ENCODE data around the gene CTPS1.

The CTPS1 gene

DNA sequence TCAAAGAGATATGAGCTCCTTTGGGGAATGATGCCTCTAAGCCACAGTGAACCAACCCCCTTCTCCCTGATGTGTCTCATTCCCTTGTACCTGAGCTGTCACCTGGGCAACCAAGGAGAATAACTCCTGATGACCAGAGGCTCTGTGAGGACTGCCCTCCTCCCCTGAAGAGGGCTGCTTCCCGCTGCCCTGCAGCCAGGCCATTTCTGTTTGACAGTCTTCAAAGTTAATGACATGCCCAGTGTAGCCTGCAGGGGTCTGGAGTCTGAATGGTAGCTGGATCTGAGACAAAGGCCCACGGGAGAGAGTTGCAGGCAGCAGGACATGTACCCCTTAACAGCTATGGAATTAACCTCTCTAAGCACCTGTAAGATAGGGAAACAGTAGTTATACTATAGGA lies 45.5 kb downstream of the CTPS1 start:
- no peak for DNase-seq (ENCODE audit: low read depth)

DNA sequence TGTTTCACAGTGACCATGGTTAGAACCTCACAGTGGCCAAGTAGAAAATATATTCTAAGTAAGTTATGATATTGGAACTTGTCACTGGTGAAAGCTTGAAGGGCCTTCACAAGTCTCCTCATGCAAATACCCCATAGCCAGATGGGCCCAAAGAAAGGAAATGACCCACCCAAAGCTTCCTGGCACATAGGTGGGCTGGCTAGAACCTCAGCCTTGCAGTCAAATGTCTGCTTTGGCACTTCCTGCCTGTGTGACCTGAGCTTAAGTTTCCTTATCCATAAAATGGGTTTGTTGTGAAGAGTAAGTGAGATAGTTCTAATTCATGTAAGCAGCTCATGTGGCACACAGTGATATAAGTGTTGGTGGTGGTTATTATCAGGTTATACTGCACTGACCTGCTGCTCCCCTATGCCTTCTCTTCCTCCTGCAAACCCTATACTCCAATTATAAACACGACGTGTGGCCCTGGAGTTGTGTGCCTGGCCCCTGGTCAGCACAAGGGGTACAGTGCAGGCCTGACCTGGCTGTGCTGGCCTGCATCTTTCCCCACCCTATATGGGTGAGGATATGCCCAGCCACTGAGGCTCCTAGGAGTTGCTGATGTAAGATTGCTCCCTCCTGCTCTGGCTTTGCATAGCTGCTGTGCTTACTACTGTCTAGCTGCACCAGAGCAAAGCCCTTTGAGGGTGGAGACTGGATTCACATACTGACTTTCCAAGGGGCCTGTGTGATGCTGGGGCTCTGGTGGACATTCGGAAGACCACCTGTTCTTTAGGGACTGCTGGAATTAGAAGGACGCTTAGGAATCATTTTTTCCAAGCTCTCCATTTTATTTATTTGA lies 46.7 kb downstream of the CTPS1 start:
- DNase-seq (ENCODE audit: low read depth): no peak

DNA sequence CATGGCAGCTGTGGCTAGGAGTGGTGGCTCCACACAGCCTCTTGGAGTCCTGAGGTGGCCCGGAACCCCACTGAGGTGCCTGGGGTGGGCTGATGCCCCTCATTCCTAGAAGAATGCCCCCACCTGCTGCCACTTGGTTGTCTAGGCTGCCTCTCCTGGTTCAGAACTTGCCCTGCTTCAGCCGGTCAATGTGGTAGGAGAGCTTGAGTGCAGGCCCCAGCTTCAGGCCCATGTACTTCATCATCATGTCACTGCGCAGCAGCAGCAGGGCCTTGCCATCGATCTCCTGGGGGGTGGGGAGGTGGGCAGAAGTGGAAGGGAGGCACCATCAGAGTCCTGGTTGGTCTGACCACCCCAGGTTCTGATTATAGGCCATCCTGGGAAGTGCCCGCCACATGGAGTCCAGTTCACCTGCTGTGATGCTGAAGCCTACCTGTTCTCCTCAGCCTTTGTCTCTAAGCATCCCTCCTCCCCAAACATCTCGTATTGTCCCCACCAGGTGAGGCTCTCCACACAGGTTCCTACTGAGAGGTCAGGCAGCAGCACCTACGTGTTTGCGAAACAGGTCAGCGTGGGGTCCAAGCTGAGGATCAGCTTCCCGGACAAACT lies 48.6 kb downstream of the CTPS1 start:
- no peak for DNase-seq (ENCODE audit: low read depth)

DNA sequence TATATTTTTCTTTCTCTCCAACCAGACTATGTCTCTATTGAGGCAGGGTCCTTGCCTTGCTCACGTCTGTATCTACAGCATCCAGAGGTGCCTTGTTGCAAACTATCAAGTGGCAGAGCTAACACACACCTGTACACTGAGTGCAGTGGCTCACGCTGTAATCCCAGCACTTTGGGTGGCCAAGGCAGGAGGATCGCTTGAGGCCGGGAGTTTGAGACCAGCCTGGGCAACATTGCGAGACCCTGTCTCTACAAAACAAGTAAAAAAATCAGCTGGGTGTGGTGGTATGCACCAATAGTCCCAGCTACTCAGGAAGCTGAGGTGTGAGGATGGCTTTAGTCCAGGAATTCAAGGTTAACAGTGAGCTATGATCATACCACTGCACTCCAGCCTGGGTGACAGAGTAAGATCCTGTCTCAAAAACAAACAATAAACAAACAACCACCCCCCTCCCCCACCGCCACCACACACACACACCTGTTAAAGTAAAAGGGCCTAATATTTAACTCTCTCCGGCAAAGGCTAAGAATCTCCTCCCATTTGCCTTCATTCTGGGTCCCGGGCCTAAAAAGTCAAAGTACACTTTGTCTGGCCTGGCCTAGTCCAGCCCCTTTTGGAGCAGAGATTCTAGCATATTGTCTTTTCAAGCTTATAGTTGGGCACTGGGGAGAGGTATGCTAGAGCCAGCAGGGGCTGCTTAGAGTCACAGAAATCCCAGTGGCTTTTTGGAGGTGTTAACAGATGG lies 51.5 kb downstream of the CTPS1 start:
- DNase-seq (ENCODE audit: low read depth): no peak

DNA sequence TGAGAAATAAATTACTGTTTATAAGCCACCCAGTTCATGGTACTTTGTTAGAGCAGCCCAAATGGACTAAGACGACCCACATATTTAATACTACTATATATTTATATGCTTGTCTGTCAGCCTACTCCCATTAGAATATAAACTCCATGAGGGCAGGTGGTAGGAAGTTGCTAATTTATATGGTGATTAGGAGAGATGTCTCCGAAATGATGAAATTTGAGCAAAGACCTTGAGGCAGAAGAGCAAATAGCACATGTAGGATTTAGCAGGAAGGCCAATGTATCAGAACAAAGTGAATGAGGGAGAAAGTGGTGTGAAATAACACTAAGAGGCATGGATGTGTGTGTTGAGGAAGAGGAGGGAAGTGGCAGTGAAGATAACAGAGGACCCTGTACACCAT lies 52.7 kb downstream of the CTPS1 start:
- DNase-seq (ENCODE audit: low read depth): no peak

DNA sequence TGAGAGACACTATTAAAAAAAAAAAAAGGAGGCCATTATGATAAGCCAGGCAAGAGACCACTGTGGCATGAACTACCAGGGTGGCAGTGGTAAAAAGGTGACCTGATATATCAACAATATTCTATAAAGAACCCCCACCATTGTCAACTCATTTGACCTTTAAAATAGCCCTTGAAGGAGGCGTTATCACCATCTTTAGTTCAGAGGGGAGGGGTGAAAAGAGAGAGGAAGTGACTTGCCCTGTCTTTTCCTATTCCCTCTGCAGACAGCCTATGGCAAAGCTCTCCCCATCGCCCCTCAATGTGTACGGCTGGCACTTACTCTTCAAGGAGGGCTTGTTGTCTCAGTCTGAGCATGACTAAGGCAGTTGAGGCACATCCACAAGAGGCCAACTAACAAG lies 53.8 kb downstream of the CTPS1 start:
- no peak for DNase-seq (ENCODE audit: low read depth)

DNA sequence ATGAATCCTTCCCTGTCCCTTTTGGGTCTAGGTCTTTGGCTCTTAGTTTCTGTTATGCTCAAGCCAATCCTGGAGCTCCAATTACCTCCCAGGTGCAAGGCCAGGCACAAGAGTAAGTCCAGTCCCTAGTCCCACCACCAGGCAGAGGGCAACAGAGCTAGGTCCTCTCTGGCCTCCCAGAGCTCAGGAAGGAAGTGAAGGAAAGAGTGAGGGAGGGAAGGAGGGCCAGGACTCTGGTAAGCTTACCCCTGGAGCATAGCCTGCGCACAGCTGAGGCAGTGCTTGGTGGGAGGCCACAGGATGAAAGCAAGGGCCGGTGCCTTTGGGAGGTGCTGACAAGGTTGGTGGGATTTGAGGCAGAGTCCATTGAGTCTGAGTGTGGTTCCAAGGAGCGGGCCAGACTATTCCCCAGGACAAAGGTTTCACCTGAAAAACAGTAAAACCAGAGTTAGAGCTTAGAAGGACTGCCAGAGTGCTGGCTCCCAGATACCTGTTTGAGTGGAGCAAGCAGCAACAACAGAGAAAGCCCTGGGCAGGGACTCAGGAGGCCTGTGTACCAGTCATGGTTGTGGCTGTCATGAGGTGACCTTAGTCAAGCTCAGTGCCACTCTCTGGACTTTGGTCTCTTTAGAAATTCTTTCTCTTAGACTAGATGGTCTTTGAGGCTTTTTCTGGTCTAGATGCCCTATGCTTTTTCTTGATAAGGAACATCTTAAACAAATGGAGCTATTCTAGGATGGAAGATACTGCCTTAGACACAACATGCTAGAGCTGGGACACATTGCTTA lies 57.8 kb downstream of the CTPS1 start:
- DNase-seq (ENCODE audit: low read depth): no peak

DNA sequence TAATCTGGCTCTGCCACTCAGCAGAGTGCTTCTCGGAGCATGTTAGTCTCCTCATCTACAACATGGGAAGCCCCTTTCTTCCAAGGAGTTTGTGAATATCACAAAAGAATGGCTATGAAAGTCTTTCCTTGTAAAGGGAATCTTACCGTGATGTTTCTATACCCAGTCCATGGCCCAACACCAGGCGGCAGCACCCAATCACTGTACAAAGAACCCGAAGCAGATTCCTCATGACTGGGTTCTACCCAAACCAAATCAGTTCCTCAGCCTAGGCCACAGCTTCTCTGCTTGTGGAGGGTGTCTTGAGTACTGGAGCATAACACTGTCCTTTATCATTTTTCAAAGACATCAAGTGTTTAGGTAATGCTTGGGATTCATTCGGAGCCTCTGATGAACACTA lies 58.6 kb downstream of the CTPS1 start:
- DNase-seq (ENCODE audit: low read depth): no peak

DNA sequence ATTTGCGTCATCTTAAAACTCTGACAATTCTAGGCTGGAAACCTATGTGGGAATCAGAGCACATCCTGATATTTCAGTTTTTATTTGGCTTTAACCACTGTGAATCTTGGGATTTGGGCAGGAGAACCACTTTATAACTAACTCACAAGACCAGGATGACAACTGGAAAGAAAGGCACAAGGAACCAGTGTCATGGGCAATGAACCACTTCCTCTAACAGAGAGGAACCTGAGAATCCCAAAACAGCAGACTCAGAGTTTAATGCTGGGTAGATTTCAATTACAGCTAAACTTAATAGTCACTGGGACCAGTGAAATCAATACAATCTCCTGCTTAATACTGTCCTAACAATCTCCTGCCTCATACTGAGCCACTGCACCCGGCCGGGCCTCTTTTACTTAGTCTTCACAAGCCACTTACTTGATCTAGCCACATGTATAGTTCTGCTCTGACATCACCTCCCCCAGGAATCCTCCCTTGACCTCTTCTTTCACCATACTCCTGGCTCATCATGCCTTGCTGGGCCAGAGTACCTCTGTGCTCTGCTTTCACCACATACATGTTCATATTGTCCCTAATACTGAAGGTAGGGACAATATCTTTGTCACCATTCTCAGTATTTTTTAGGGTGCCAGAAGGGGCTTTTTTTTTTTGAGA lies 62.2 kb downstream of the CTPS1 start:
- no peak for DNase-seq (ENCODE audit: low read depth)

DNA sequence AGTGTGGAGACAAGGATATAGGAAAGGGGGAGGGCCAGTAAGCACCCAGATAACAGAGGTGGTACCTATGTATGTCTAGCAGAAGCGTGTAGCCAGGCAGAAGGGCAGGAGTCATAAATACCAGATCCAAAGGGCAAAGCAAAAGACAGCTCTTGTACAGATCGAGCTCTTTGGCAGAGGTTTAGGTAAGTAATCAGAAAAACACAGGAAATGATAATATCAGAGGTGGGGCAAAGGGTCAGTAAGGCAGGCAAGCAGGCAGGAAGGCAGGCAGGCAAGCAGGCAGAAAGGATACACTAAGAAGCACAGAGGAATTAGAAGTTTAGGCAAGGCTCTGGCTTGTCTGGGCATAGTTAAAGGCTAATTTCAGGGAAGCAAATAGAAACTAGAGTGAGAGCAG lies 64.7 kb downstream of the CTPS1 start:
- no peak for DNase-seq (ENCODE audit: low read depth)

DNA sequence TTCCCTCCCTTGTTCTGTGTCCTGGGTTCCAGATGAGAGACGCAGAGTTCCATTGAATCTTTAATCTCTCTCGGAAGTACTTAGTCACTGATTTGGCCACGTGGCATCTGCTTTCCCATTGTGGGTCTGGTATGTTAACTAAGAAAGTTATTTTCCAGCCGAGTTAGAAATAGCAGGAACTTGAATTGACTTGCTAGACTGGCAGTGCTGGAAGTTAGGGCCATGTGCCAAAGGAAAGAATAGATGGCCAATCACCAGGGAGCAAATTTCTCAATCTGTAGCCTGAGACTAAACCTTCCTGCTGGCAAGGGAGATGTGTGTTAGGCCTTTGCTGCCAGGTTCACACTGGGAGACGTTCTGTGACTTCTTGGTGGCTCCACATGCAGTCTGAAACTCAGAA lies 66.2 kb downstream of the CTPS1 start:
- peak; percentile 13 for DNase-seq (ENCODE audit: low read depth)

DNA sequence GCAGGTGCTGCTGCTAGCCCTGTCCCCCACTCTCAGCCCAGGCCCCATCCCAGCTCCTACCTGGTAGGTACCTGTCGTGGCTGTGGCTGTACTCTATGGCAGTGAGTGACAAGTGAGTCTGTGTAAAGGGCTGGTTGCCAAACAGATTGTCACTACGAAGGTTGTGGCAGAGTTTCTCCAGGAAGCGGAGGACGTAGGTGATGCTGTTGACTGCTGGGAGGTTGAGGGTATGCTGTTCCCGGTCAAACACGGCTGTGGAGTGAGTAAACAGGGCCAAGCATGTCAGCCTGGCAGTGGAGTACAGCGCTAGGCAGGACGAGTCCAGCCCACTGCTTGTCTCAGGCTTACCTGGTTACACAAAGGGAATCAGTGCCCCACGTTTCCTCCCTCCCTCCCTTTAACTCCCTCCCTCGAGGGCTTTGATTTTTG lies 66.9 kb downstream of the CTPS1 start:
- DNase-seq (ENCODE audit: low read depth): no peak

DNA sequence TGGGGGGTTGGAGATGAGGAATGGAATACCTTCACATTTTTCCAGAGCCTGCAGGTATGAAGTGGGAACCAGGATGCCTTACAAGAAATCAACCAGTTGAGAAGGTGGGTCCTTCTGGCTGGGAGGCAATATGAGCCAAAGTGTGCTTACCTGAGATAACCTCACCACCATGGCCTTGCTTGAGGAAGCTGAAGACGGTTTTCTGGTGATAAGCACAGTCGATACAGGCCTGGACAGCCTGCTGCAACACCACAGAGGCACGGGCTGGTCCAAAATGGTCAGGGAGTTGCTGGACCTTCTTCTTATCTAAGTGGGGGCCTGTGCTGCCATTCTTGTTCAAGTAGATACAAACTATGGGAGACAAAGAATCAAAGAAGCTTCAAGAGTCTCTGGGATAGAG lies 69.0 kb downstream of the CTPS1 start:
- no peak for DNase-seq (ENCODE audit: low read depth)

DNA sequence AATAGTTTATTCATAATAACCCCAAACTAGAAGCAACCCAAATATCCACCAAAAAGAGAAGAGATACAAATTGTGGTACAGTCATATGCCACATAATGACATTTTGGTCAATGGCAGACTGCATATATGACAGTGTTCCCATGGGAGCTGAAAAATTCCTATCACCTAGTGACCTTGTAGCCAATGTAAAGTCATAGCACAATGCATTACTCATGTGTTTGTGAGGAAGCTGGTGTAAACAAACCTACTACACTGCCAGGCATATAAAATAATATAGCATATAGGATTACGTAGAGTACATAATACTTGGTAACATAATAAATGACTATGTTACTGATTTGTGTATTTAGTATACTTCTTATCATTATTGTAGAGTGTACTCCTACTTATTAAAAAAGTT lies 71.5 kb downstream of the CTPS1 start:
- no peak for DNase-seq (ENCODE audit: low read depth)

DNA sequence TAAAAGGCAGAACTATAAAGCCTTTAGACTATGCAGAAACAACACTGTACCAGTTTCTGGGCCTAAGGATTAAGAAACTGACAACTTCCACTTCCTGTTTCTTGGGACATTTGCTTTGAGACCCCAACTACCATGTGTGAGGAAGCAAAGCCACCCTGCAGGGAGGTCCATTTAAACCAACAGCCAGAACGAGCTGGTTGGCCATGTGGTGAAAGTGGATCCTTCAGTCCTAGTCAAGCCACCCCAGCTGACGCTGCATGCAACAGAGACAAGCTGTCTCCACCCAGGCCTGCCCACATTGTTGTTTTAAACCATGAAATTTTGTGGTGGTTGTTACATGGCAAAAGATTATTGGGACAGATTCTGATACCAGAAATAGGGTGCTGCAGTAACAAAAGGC lies 73.8 kb downstream of the CTPS1 start:
- no peak for DNase-seq (ENCODE audit: low read depth)

DNA sequence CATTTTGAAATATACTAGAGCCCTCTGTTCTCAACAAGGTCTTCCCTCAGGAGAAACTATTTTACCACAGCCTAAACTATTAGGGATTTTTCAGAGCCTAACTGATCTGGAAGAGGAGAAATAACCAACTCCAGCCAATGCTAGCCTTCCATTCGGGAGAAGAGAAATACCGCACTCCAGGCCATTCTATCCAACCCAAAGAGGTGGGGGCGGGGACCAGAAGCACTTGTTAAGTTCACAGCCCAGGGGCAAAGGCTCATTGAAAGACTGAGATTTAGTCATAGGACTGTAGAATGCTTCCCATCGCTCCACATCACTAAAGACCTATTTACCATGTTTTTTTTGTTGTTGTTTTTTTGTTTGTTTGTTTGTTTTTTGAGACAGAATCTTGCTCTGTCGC lies 77.4 kb downstream of the CTPS1 start:
- no peak for DNase-seq (ENCODE audit: low read depth)
